Mesothelial cell of epicardium (in vitro differentiated cells): ENCODE results near the gene PRR19. TPM values are rescaled to one million over a fixed set of nuclear protein-coding genes. Genes with fewer than 3 reads are reported as not detected.
A peak's percentile ranks its signal among the peaks of the same experiment; 100 is the strongest.
"Not testable (repeated sequence)": the region's sequence is repeated elsewhere in the genome, so short reads cannot be mapped to it uniquely, and the experiment has no call there.

Experiments
- DNase-seq, 2 experiments: peaks; one replicate each; pipeline ENCODE4 v3.0.0; 2021; ENCODE audit warnings: low spot score in 2 of 2; ENCODE audit not compliant: unreplicated experiment in 2 of 2
- H3K27ac Mint-ChIP-seq: 2 replicates; pipeline ENCODE4 v1.8.0; 2021; ENCODE audit warnings: mixed read lengths
- H3K27me3 Mint-ChIP-seq: 2 replicates; pipeline ENCODE4 v1.8.0; 2021; ENCODE audit warnings: low read depth, mixed read lengths
- H3K36me3 Mint-ChIP-seq: 2 replicates; pipeline ENCODE4 v1.8.0; 2021; ENCODE audit warnings: mixed read lengths
- H3K4me1 Mint-ChIP-seq: 2 replicates; pipeline ENCODE4 v1.8.0; 2021; ENCODE audit warnings: mixed read lengths
- H3K4me3 Mint-ChIP-seq: 2 replicates; pipeline ENCODE4 v1.8.0; 2021; ENCODE audit warnings: mild to moderate bottlenecking, moderate library complexity, mixed read lengths
- H3K9me3 Mint-ChIP-seq: 2 replicates; pipeline ENCODE4 v1.8.0; 2021; ENCODE audit warnings: mixed read lengths
- total RNA-seq: library from RNA; stranded (reverse); gene quantifications from 3 replicates; pipeline ENCODE4 v1.2.1, GENCODE V29; 2021
- TF ChIP-seq, protein P1 (sequence below): fragments of 200-600 bp; sonication (generic); IDR thresholded peaks from one replicate; pipeline ENCODE4 v1.5.0; 2021; ENCODE audit warnings: antibody characterized with exemption; ENCODE audit not compliant: unreplicated experiment

Gene PRR19
- total RNA-seq, 1 donor from 2014 or later: 1.7 TPM

DNA sequence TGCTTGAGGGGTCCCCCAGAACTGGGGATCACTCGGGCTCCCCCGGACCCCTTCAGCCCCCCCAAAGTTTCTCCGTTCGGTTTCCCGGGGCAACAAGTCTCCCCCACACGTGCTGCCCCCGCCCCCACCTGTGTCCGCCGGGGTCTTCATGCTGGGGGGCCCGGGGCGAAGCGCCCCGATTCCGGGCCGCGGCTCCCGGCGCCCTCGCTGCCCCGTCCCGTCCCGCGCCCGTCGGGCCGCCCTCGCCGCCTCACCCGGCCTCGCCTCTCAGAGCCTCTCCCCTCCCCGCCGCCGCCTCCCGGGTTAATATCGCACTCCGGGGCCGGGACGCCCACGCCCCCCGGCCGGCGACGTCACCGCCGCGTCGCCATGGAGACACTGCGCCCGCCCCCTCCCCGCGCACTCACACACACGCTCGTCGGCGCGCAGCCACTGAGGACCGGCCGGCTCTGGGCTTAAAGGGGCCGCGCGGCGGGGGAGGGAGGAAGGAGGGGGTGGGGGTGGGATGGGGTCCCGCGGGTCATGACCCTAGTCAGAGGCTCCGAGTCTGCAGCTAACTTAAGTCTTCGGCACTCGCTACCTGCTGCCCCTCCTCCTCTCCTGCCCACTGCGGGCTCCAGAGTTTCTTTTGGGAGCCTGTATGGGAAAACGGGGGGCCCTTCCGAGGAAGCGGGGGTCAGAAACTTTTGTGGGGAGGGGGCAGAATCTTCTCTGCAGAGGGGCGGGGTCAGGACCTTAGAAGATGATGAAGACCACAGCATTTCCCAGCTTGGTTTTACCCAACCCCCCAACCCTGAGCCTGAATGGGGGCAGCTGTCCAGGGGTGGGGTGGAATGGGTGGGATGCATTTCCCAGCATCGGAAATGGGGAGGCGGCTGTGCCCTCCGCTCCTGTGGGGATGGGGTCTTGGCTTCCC lies 46.8 kb upstream of the PRR19 start, which contains the start of gene ERF:
Gene ERF (minus strand): TSS at position 279 of the 916 bp plus-strand sequence. CDS start 129 bp downstream, at position 150.
- H3K4me1 Mint-ChIP-seq: peaks cover 29% of the 10 kb centered on the region
- peak within 1 kb of the TSS; percentile 95 for H3K27ac Mint-ChIP-seq
- TF ChIP-seq, protein P1, sequence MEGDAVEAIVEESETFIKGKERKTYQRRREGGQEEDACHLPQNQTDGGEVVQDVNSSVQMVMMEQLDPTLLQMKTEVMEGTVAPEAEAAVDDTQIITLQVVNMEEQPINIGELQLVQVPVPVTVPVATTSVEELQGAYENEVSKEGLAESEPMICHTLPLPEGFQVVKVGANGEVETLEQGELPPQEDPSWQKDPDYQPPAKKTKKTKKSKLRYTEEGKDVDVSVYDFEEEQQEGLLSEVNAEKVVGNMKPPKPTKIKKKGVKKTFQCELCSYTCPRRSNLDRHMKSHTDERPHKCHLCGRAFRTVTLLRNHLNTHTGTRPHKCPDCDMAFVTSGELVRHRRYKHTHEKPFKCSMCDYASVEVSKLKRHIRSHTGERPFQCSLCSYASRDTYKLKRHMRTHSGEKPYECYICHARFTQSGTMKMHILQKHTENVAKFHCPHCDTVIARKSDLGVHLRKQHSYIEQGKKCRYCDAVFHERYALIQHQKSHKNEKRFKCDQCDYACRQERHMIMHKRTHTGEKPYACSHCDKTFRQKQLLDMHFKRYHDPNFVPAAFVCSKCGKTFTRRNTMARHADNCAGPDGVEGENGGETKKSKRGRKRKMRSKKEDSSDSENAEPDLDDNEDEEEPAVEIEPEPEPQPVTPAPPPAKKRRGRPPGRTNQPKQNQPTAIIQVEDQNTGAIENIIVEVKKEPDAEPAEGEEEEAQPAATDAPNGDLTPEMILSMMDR: no peak
- no peaks in the 10 kb centered on the region for H3K36me3 Mint-ChIP-seq
- DNase-seq: peak; percentile 91 to 96
- peak within 1 kb of the TSS; percentile 67 for H3K4me3 Mint-ChIP-seq
- H3K9me3 Mint-ChIP-seq: no peaks in the 10 kb centered on the region
- H3K27me3 Mint-ChIP-seq: no peaks in the 10 kb centered on the region

DNA sequence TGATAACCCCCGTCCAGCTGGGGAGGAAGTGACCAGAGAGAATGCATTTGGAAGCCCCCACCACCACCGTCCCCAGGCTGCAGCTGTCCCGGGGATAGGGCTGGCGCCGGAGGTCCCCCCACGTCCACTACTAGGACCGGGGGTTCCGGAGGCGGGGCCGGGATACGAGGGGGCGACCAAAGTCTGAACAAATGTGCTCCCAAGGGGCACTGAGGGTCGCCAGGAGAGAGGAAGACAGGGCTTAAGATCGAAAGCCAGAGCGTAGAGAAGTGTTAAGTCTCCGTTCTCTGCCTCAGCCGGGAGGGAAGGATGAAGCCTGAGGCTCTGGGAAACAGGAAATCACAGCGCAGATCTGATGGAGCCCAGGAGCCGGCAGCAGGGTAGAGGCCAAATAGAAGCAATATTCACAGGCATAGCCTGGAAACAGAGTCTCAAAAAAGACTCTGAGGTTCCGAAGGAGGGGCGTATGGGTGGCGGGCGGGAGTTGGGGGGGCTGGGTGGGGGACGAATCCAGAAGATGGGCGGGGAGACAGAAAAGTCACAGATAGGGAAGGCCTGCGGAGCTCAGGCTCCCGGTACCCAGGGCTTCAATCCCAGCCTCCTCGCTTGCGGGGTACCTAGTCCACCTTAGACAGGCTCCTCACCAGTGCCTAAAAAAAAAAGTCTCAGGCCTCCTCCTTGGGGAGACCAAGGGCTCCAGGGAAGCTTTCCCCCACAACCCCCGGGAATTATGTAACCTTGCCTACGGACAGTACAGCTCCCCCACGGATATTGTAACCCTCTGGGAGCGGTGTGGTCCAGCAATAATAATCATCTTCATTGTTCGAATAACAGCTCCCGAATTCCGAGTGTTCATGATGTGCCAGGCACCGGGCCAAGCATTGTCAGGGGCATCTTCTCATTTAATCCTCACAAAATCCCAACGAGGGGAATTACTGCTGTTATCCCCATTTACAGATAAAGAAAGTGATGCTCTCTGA lies 45.9 kb upstream of the PRR19 start:
- Mint-ChIP-seq H3K9me3 (no peaks in the 10 kb centered on the region), H3K27ac (peak overlapping the region; percentile 95), H3K36me3 (no peaks in the 10 kb centered on the region), H3K4me3 (peak overlapping the region; percentile 67), H3K27me3 (no peaks in the 10 kb centered on the region), H3K4me1 (peaks cover 29% of the 10 kb centered on the region)
- TF ChIP-seq, protein P1: no peak
- peak in 1 of 2 experiments; percentile 54 for DNase-seq

DNA sequence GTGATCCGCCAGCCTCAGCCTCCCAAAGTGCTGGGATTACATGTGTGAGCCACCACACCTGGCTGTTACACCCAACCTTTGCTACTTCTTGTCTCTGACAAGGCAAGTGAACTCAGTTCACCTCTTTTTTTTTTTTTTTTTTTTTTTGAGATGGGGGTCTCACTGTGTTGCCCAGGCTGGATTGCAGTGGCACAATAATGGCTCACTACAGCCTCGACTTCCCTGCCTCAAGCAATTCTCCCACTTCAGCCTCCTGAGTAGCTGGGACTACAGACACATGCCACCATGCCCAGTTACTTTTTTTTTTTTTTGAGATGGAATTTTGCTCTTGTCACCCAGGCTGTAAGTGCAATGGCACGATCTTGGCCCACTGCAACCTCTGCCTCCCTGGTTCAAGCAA lies 44.1 kb upstream of the PRR19 start:
- not testable (repeated sequence) for H3K36me3 Mint-ChIP-seq, DNase-seq, H3K27me3 Mint-ChIP-seq, H3K9me3 Mint-ChIP-seq, H3K27ac Mint-ChIP-seq, H3K4me3 Mint-ChIP-seq
- peaks cover 14% of the 10 kb centered on the region for H3K4me1 Mint-ChIP-seq

DNA sequence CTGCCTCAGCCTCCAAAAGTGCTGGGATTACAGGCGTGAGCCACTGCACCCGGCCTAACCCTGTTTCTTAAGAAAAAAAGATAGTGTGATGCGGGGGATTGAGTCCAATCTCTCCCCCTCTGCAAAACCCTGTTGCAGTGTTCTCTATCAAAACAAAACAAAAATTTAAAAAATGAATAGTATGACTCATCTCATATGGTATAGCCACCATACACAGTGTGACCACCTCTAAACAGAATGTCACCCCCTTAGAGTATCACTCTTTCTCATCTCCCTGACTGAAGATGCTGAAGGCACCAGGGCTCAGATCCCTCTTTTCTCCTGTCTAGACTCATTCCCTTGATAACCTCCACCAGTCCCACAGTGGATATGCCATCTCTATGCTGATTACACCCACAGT lies 40.2 kb upstream of the PRR19 start:
- Mint-ChIP-seq H3K9me3 (no peaks in the 10 kb centered on the region), H3K27ac (no peak overlapping the region), H3K4me1 (peaks cover under 1% of the 10 kb centered on the region), H3K4me3 (no peak overlapping the region), H3K36me3 (no peaks in the 10 kb centered on the region), H3K27me3 (no peaks in the 10 kb centered on the region)
- DNase-seq: no peak
- TF ChIP-seq, protein P1: no peak

DNA sequence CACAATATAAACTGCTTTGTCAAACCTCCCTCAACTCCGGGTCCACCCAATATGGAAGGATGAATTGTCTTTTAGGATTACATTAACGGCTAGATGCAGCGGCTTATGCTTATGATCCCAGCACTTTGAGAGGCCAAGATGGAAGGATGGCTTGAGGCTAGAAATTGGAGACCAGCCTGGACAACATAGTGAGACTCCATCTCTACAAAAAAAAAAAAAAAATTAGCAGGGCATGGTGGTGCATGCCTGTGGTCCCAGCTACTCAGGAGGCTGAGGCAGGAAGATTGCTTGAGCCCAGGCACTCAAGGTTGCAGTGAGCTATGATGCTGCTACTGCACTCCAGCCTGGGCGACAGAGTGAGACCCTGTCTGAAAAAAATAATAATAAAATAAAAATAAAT lies 35.8 kb upstream of the PRR19 start:
- peaks cover 23% of the 10 kb centered on the region for H3K4me1 Mint-ChIP-seq
- H3K27me3 Mint-ChIP-seq, H3K27ac Mint-ChIP-seq, H3K36me3 Mint-ChIP-seq, H3K9me3 Mint-ChIP-seq, DNase-seq, H3K4me3 Mint-ChIP-seq: not testable (repeated sequence)

DNA sequence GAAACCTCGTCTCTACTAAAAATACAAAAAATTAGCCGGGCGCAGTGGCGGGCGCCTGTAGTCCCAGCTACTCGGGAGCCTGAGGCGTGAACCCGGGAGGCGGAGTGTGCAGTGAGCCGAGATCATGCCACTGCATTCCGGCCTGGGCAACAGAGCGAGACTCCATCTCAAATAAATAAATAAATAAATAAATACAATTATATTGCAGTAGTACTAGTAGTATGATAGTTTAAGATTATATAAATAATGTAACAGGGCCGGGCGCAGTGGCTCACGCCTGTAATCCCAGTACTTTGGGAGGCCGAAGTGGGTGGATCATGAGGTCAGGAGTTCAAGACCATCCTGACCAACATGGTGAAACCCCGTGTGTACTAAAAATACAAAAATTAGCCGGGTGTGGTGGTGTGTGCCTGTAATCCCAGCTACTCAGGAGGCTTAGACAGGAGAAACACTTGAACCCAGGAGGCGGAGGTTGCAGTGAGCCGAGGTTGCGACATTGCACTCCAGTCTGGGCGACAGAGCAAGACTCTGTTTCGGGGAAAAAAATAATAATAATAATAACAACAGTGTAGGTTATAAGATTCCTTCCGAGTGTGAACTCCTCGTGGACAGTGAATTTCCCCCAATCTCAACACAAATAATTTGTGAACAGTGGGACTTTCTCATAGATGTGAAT lies 34.9 kb upstream of the PRR19 start:
- DNase-seq, H3K27ac Mint-ChIP-seq, H3K4me3 Mint-ChIP-seq, H3K9me3 Mint-ChIP-seq, H3K36me3 Mint-ChIP-seq, H3K27me3 Mint-ChIP-seq: not testable (repeated sequence)
- H3K4me1 Mint-ChIP-seq: peaks cover 27% of the 10 kb centered on the region
